ENCODE measurements around the gene CNTNAP1. TPM values are rescaled to one million over a fixed set of nuclear protein-coding genes. Genes with fewer than 3 reads are reported as not detected.

CNTNAP1 gene
- polyA plus RNA-seq, 1 experiment, result 90.6 TPM

DNA sequence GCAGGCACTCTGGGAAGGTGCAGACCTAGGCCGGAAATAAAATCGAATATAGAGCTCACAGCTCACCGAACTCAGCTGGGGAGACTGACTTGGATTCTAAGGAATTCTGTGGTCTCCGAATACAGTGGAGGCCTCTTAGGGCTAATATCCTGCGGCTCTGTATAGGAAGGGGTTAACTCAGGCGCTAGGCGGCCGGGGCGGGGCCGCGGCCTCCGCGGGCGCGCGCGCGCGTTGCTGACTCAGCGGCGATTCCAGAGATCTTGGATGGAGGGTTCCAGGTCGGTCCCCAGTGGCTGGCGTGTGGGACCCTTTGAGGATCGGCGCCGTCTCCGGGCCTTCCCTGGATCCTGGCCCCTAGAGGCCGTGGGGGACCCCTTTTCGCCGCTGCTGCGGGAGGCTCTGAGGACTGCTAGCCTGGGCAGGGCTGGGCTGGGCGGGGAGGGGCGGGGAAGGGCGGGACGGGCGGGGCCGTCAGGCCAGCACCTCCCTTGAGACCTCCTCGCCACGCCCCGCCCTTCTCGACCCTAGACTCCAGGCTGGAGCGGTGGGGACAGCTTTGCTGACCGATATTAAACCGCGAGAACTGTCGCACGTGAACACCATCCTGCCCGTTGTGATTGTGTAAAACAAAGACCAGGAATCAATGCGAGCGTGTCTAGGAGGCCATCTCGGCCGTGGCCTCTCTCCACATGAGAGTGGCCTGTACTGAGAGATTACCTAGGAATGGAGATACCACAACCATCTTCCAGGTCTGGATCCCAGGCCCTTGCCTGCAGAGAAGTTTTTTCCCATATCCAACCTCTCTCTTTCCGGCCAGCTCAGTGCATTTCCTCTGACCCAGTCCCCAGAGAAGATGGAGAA is 4.2 kb upstream of the CNTNAP1 start:
- H3K4me3 ChIP-seq (ENCODE audit: low read depth, low read length), result peak overlapping the region; percentile 50
- H3K36me3 ChIP-seq (ENCODE audit: control insufficient read depth, insufficient read depth, low read length), result peaks cover 4% of the 10 kb centered on the region
- ChIA-PET CTCF (interaction anchor here (1.1 to 4.0 kb wide), 9 partner anchors 11 to 123 kb away, joined by 3 to 56 read pairs (median 6); partner anchors contain the start of genes PSMC3IP and TUBG2), POLR2A (no interaction called here)
- DNase-seq (ENCODE audit: low read depth), result no peak
- TF ChIP-seq, protein P1, sequence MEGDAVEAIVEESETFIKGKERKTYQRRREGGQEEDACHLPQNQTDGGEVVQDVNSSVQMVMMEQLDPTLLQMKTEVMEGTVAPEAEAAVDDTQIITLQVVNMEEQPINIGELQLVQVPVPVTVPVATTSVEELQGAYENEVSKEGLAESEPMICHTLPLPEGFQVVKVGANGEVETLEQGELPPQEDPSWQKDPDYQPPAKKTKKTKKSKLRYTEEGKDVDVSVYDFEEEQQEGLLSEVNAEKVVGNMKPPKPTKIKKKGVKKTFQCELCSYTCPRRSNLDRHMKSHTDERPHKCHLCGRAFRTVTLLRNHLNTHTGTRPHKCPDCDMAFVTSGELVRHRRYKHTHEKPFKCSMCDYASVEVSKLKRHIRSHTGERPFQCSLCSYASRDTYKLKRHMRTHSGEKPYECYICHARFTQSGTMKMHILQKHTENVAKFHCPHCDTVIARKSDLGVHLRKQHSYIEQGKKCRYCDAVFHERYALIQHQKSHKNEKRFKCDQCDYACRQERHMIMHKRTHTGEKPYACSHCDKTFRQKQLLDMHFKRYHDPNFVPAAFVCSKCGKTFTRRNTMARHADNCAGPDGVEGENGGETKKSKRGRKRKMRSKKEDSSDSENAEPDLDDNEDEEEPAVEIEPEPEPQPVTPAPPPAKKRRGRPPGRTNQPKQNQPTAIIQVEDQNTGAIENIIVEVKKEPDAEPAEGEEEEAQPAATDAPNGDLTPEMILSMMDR (IDR thresholded peaks at IDR 0.05; ENCODE audit: insufficient read depth, low read depth, low read length), result no peak
- no peaks in the 10 kb centered on the region for H3K27me3 ChIP-seq (ENCODE audit: control insufficient read depth, insufficient read depth, low read length)

DNA sequence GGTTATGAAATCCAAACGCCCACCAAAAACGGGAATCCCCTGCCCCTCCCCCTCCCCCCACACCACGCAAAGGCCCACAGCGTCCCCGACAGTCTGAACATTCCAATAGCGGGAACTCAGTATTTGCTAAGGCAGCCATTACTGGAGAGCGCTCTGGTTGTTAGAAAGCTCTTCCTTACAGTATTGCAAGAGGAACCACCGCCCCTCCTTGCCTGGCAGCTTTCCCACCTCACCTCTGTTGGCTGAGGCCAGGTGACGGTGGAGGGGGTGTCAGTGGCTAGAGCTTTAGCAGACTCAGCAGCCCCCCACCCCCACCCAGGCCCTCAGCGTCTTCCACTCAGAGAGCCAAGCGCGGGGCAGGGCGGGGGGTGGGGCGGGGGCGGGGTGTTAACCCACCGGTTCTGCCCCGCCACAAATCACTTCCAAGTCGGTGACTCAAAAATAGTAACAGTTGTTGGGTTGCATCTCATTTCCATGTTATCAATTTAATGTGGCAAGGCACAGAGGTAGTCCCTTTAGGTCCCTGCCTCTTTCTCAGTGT is 3.3 kb upstream of the CNTNAP1 start:
- H3K4me3 ChIP-seq (ENCODE audit: low read depth, low read length), result peak overlapping the region; percentile 34
- ChIA-PET CTCF (interaction anchor here (0.6 to 4.0 kb wide), 21 partner anchors 8 to 290 kb away, joined by 3 to 56 read pairs (median 4); partner anchors contain the start of genes PSMC3IP, RETREG3, STAT3 and TUBG1), POLR2A (no interaction called here)
- TF ChIP-seq, protein P1 (IDR thresholded peaks at IDR 0.05; ENCODE audit: insufficient read depth, low read depth, low read length), result peak; percentile 11; the same call in 1 of the 2 replicates
- no peak for DNase-seq (ENCODE audit: low read depth)
- no peaks in the 10 kb centered on the region for H3K27me3 ChIP-seq (ENCODE audit: control insufficient read depth, insufficient read depth, low read length)
- peaks cover under 1% of the 10 kb centered on the region for H3K36me3 ChIP-seq (ENCODE audit: control insufficient read depth, insufficient read depth, low read length)

- POLR2A ChIA-PET, result no interaction called here
- DNase-seq (ENCODE audit: low read depth), result no peak
- CTCF ChIA-PET, result interaction anchor here (0.6 to 4.0 kb wide), 29 partner anchors 8 to 716 kb away, joined by 3 to 56 read pairs (median 3); partner anchors contain the start of genes NAGLU, PSMC3IP, RETREG3 and STAT3
- peak overlapping the region; percentile 34 for H3K4me3 ChIP-seq (ENCODE audit: low read depth, low read length)
- H3K36me3 ChIP-seq (ENCODE audit: control insufficient read depth, insufficient read depth, low read length), result peaks cover 1% of the 10 kb centered on the region
- TF ChIP-seq, protein P1 (IDR thresholded peaks at IDR 0.05; ENCODE audit: insufficient read depth, low read depth, low read length), result peak; percentile 48
- H3K27me3 ChIP-seq (ENCODE audit: control insufficient read depth, insufficient read depth, low read length), result no peaks in the 10 kb centered on the region
Observed at GRCh38 chr17:42679492-42680330, 2.6 kb upstream of the CNTNAP1 start.

DNA sequence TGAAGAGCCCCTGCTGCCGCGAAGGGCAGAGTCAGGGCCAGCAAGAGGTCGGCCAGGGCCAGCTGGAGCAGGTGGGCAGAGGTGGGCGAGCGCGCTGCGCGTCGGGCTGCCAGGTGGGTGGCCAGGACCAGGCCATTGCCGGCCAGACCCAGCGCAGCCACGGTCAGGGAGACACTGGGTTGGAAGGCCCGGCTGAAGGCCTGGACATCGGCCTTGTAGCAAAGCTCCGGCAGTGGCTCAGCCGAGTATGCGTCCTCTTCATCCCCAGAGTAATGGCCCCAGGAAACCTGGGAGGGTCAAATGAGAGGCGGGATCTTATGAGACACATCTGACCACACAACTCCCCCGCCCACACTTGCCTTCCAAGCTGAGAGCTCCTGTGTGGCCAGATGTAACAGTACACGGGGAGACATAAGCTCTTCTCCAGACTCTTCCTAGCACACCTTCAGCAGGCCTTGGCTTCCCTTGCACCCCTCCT is 2.0 kb upstream of the CNTNAP1 start:
- Histone ChIP-seq H3K27me3 (ENCODE audit: control insufficient read depth, insufficient read depth, low read length) (no peaks in the 10 kb centered on the region), H3K36me3 (ENCODE audit: control insufficient read depth, insufficient read depth, low read length) (peaks cover 6% of the 10 kb centered on the region), H3K4me3 (ENCODE audit: low read depth, low read length) (peak overlapping the region; percentile 34)
- TF ChIP-seq, protein P1 (IDR thresholded peaks at IDR 0.05; ENCODE audit: insufficient read depth, low read depth, low read length), result no peak
- no peak for DNase-seq (ENCODE audit: low read depth)
- CTCF ChIA-PET, result interaction anchor here (0.6 to 4.0 kb wide), 20 partner anchors 9 to 717 kb away, joined by 3 to 56 read pairs (median 4); partner anchors contain the start of genes NAGLU, PSMC3IP, RETREG3 and TUBG1
- POLR2A ChIA-PET, result no interaction called here
